Epidermal melanocyte (primary cell): ENCODE results near the gene CLEC16A.

ENCODE experiments used
- DNase-seq: peaks from one replicate; pipeline ENCODE4 v3.0.0; 2011; ENCODE audit warnings: low spot score; ENCODE audit not compliant: insufficient read length

CLEC16A gene

DNA sequence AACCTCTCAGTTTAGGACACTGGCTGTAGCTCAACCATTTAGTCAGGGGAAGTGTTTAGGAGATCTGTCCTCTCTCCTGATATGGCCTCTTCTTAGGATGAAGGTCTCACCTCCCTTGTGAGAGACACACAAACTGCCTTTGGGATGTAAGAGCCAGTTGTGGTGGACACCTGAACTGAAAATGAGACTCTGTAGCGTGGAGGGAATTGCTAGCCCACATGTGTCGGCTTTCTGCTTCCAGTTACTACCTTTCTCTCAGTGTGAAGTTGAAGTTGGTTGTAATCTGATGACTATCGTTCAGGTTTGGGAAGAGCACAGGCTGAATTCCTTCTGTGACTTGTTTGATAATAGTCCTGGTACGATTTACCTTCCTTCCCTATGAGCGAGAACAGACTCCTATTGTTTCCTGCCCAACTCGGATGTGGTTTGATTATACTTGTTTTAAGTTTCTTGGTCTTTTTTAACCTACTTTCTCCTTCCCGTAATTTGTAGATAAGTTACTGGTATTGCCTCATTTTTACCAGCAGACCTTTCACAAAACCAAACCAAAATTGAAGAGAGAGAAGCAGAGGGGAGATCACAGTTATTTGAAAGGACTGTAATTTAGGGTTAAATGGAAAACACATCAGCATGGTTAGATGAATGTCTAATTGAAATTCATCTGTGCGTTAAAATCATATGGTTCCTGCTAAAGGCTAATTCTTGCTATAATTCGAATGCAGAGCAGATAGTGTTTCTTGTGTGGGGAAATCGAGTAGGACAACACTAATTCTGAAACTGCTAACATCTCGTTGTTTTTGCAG is 43.2 kb downstream of the CLEC16A start:
- DNase-seq = no peak

DNA sequence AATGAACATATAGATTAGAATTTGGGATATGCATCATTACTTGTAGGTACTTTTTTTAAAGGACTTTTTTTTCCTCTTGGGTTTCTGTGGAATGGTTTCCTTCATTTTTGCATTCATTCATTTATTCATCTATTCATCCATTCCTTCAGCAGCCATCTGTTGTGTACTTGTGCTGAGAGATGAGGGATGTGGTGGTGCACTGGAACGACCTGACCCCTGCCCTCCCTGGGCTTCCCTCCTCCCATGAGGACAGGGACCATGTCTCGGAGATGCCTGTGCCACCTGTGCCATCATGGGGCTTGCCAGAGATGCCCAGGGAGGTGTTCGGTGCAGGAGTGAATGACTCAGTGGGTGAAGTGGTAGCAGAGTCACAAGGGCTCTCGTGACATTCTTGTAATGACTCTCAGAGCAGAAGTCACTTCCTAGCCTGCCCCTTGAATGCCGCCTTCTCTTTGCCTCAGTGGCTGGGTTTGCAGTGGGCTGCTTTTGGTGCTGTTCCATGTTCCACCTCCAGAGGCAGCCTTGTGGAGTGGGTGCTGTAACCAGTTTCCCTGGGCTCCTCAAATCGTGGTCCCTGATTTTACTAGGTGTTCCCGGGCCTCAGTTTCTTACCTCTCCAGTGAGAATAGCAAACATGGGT is 43.9 kb downstream of the CLEC16A start:
- no peak for DNase-seq

DNA sequence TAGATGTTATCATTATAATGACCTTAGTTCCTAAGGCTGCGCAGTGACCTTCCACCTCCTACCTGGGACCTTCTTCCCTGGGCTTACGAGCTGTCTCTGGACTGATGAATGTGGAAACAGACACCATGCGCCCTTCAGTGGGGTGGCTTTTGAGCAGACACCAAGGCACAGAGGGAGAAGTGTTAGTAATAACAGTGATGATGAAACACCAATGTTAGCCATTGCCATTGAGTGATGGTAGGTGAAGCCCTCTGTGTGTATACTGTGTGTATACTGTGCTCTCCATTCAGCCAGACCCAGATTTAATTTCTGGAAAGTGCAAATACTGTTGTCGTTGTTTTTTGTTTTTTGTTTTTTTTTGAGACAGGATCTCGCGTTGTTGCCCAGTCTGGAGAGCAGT is 44.5 kb downstream of the CLEC16A start:
- DNase-seq = no peak

DNA sequence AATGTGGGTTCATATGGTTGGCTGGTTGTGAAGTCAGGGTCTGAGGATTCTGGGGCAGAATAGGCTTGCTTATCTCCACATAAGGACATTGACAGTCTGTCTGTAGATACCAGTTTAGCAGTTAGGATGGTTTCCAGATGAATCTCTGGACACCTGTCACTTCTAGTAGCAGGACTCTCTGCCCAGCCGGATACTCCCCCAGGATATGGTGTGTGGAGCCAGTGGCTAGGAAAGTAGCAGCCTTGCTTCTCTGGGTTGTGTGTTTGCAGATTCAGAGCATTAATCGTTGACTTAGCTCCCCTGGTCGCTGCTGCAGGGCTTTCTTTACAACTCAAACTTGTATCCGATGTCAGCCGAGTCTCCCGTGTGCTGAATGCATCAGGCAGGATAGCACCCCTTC is 45.2 kb downstream of the CLEC16A start:
- DNase-seq = no peak

DNA sequence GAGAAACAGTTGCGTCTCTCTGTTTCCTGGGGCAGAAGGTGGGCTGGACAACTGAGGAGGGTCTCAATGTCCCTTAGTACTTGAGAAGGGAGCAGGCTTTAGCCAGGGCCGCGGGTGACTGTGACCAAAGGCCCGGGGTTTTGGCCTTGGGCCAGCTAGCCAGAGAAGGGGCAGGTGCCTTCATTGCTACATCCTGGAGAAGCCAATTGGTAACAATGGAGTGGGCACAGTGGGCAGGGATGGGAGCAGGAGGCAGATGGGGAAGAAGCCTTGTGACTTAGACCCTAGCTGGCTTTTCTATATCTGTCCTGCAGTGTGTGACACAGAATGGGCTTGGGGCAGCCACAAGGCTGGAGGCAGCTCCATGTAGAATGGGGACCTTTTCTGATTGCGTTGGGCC is 46.0 kb downstream of the CLEC16A start:
- DNase-seq = no peak

DNA sequence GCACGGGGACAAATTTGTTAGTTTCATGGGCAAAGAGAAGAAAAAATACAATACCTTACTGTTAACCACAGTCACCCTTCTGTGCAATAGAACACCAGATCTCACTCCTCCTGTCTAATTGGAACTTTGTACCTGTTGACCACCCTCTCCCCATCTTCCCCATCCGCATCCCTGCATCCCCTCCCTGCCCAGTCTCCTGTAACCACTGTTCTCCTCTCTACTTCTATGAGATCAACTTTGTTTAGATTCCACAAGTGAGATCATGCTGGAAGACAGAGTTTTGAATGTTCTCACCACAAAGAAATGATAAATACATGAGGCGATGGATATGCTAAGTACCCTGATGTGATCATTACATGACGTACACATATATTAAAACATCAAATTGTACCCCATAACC is 47.7 kb downstream of the CLEC16A start:
- DNase-seq = no peak

DNA sequence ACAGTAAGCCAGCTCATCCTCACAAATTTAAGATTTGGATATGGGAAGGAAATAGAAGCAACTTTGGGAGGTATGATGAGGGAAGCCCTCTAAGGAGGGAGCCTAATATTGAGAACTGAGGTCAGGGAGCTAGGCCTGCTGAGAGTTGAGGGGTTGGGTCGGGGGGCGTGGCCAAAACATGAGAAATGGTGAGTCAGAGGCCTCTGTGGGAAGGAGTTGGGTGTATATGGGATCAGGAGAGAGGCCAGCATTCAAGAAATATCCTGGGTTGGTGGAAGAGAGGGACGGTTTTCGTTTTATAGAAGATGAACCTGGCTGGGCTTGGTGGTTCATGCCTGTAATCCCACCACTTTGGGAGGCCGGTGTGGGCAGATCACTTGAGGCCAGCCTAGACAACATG is 48.4 kb downstream of the CLEC16A start:
- no peak for DNase-seq

DNA sequence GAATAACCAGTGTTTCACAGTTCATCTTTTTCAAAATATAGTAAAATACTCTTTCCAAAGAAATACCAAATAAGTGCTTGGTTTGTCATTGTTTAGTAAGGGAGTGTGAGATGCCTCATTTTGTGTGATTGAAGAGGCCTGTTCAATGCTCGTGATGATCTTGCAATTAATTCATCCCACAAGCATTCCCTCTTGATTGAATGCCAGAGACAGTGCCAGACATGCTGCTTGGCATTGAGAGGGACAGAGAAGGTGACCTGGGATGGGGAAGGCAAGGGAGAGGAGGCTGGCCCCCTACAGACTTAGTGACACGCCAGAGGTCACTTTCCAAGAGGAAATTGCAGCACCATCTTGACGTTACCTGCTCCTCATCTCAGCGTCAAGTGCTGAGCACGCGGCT is 49.3 kb downstream of the CLEC16A start:
- no peak for DNase-seq

DNA sequence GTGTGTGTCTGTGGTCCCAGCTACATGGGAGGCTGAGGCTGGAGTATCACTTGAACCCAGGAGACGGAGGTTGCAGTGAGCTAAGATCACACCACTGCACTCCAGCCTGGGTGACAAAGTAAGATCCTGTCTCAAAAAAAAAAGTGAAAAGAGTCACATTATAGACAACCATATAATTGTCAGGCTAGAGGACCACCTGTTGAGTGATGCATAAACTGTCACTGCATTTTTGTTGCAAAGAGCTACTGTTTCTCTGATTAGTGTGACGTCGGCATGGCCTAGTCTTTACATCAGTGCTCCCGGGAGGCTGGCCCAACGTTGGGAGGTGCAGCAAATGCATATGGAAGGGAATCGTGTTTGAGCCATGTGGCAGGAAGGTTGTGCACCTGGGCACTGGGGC is 50.2 kb downstream of the CLEC16A start:
- no peak for DNase-seq

DNA sequence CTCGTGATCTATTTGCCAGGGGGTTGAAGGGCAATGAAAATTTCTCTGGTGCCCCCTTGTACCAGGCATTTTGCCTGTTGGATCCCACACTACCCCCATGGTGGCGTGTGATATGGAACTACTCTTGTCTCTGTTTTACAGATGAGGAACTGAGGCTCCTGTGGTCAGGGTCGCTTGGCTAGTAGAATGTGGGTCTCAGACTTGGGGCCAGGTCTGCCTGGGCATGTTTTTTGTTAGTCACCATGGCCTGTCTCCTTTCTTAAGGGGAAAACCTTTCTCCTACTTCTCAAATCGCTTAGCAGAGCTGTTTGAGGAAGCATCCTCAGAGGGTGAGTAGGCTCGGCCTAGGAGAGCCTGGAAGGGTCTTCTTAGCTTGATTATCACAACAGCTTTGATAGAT is 51.2 kb downstream of the CLEC16A start:
- DNase-seq = no peak

DNA sequence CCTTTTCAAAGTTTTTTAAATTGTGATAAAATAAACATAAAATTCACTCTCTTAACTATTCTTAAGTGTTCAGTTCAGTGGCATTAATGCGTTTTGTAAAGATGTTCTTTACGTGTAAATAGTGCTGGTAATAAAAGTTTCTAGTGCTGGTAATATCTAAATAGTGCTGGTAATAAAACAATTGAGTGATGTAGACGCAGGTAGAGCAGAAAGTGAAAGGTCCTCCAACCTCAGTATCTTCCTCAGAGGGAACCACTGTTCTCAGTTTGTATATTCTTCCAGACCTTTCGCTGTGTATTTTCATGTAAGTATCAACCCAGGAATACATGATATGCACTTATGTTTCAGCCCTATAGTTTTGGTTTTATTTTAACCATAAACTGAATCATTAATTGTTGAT is 53.1 kb downstream of the CLEC16A start:
- no peak for DNase-seq

DNA sequence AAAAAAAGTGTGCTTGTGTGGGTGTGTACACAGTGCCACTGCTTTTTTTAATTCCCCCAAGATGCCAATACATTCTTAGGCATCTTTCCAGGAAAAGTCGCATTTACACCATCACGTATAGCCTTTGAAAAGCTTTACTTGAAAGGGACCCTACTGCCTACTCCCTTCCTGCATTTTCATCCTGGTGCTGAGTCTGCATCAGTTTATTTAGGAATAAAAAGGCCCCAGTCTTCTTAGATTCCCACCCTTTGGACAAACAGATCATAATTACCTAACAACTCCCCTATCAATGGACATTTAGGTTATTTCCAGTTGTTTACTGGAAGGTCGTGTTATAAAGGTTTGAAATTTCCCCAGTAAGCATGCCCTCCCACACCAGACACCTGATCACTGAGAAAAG is 54.9 kb downstream of the CLEC16A start:
- DNase-seq = no peak

DNA sequence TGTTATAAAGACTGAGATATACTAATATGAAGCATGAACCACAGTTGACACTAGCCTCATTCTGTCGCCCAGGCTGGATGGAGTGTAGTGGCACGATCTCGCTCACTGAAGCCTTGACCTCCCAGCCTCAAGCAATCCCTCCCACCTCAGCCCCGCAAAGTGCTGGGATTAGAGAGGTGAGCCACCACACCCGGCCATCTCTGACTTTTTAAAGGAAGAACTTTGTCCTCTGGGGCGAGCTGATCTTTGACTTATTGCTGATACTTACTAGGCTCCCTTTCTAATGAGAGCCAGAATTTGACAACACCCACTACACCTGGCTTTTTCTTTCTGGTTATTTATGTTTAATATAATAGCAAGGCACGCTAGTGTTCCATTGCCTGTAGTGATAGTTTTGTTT is 57.2 kb downstream of the CLEC16A start:
- no peak for DNase-seq

DNA sequence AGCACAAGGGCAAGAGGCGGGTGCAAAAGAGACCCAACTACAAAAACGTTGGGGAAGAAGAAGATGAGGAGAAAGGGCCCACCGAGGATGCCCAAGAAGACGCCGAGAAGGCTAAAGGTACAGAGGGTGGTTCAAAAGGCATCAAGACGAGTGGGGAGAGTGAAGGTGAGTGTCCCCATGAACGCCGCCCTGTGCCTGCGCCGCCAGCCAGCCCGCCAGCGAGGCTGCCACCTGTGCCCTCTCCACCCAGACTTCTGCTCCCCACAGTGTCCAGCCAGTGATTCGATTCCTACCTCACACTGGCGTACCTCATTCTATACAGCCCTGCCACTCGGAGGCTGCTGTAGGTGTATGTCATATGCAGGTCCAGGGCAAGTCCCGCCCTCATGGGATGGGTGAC is 58.8 kb downstream of the CLEC16A start:
- DNase-seq = no peak

DNA sequence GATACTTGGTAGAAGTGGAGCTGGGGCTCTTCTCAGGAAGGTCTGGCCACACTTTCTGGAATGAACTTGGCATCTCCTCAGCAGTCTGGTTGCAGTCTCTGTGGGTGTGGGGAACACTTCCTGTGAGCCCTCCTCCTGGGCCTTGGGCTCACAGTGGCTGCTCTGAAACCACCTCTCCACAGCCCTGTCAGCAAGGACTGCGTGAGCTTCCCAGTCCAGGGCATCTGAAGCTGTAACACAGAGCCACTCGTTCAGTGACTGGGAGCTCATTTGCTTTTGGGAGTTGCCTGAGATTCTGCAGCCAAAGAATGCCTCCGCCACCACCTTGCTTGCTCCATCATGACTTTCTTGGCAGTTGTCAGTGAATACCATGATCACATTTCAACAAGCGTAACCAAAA is 60.0 kb downstream of the CLEC16A start:
- no peak for DNase-seq

DNA sequence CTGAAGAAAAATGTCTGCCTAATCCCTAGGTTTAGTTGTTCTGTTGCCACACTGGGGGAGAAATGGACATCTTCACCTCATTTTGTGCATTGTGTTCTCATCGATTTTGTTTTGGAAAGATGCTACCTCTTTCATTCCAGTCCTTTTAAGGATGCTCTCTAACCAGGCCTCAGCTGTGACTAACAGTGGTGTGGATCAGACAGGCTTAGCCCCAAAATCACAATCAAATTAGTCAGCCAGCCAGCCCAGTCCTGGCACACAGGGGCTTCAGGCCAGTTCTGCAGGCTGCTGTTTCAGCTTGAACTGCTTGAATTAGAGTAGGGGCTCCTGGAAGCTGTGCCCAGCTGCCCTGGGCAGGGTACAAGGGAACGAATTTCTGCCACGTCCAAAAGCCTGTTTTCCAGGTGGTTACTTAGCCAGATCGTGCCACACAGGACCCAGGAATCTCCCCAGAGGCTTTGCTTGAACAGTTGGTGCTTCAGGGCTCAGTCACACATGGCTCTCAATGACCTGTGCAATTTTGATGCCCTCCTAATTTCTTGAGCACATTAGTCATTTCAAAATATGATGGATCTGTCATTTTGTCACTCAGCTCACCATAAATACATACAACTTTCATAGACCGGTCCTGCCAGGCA is 60.7 kb downstream of the CLEC16A start:
- DNase-seq = no peak

DNA sequence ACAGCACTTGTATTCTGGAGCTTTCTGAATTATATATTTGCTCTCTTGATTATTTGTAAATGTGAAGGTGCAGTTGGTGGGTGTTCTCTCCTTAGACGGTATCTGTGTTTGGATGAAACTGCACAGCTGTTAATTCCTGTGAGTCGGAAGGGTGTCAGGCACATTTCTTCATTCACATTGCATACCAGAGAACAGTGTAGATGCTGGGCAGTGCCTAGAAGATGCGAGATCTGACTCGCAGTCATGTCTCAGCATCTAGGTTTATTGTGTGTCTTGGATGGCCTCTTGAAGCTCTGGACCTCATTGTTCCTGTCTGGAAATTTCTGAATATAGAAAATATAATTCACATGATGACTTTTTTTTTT is 61.2 kb downstream of the CLEC16A start:
- no peak for DNase-seq

DNA sequence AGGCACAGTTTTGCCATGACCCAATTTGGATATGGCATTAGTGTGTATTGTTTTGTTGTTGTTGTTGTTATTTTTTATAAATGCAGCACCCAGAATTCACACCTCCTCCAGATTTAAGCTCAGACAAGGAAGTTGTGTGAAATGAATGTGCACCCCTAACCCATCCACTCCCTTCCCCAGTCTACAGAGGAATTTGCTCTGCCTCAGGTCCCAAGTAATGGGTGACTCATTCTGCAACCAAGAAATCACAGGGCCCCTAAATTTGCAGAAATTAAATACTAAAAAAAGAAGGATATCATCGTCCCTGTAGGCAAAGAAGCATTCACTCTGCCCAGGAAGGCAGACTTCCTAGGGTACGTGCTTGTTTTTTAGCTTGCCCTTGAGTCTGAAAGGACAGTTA is 62.3 kb downstream of the CLEC16A start:
- DNase-seq = no peak

DNA sequence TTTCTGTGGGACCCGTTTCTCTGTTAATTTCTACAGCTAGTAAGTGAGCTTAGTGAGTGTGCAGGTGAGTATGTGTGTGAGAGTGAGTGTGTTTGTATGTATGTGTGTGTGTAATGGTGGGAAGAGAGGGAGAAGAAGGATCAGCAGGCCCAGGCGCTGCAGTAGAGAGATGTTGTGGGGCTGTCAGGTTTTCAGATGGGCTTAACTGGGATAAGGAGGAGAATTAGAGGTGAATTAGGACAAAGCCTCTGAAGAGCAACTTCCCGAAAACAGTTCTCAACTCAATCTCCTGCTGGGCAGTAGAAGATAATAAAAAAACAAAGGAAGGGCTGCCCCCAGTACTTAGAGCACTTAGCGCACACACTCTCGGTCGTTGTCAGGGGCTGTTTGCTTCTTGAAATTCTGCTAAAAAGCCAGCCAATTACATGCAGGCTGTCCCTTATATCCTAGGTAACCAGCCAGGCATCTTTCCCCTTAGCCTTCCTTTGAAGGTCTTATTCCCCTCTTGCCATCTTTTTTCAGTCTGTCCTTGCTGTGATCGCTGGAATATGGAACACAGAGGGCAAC is 63.4 kb downstream of the CLEC16A start:
- DNase-seq = no peak

DNA sequence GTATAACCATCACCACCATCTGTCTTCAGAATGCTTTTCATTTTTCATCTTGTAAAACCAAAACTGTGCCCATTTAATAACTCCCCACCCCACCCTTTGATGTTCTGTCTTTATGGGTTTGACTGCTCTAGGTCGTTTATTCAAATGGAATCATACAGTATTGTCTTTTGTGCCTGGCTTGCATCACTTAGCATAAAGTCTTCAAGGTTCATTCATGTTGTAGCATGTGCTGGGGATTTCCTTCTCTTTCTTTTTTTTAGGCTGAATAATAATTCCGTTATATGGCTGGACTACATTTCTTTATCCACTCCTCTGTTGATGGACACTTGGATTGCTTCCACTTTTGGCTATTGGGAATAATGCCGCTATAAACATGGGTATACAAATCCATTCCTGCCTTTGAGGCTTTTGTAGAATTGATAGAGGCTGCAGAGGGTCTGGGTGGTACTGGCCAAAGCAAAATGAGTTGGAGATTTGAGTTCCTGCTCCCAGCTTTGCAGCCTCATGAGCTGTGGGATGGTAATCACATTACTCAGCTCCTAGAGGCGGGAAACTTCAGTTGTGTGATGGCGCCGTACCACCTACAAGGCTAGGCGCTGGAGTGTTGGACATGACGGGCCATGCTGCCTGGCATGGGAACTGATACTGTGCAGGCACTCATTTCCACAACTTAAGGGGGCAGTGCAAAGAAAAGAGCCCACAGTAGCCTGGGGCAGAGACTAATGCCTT is 64.8 kb downstream of the CLEC16A start:
- DNase-seq = no peak

DNA sequence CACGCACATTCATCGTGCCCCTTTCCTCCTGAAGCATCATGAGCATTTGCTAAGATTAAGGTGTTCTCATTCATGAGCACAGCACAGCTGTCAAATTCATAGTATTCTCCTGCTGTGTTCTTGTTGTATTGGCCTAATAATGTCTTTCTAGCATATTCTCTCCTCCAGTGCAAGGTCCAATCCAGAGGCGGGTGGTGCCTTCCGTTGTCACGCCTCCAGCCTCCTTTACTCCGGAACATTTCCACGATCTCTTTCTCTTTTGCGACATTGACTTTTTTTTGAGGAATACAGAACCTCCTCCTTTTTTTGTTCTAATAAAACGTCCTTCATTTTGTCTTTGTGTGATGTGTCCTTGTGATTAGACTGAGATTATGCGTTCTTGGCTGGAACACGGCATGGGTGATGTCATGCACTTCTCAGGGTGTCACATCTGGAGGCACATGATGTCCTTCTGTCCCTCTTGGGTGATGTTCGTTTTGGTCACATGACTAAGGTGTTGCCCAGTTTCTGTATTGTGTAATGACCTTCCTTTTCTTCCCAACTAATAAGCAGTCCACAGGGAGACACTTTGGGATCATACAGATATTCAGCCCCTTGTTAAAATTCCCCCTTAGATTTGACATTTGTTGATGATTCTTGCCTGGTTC is 66.3 kb downstream of the CLEC16A start:
- no peak for DNase-seq
